ENCODE measurements around the gene BRCA2. TPM values are rescaled to one million over a fixed set of nuclear protein-coding genes. Genes with fewer than 3 reads are reported as not detected.

Gene BRCA2
- total RNA-seq, 4 donors from 2014 or later = 0.49 to 2.1 (median 0.90) TPM

DNA sequence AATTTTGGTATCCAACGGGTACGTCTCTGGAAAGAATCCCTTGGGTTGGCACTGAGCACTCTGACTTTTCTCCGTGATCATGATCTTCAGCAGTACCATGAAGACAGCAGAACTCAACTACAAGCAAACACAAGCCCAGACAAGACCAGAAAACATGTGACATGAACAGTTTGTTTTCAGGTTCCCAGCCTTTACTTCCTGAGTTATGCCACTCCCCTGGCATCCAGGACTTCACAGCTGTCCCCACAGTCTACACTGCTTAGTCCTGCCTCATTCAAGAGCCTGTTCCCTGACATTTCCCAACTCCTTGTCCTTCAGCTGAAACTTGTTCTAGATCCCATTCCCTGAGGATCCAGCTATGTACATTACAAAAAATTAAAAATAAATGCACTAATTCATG is 117.5 kb downstream of the BRCA2 start:
- intact Hi-C loops (cut with DNase I; ENCODE audit: low total_unique reads) = no loop called here
- no peak for TF ChIP-seq POLR2A (IDR thresholded peaks at IDR 0.05)
- no peak for TF ChIP-seq CTCF (IDR thresholded peaks at IDR 0.05)
- peak in 1 of 2 donors; percentile 55 for DNase-seq (ENCODE audit: low spot score in 2 of 2)
- 59 to 68% methylated on average over 3 of the region's 3 CpGs for WGBS, 2 donors
- H3K4me3 ChIP-seq (ENCODE audit: low read depth, poor library complexity, severe bottlenecking) = no peak overlapping the region

GRCh38 chr13:32438871-32439270 is 123.6 kb downstream of the BRCA2 start:
- no peak for DNase-seq (ENCODE audit: low spot score in 2 of 2)
- no peak overlapping the region for H3K4me3 ChIP-seq (ENCODE audit: low read depth, poor library complexity, severe bottlenecking)
- intact Hi-C loops (cut with DNase I; ENCODE audit: low total_unique reads) = no loop called here
- no peak for TF ChIP-seq CTCF (IDR thresholded peaks at IDR 0.05)
- WGBS, 2 donors = 86 to 89% methylated on average over 4 of the region's 4 CpGs

DNA sequence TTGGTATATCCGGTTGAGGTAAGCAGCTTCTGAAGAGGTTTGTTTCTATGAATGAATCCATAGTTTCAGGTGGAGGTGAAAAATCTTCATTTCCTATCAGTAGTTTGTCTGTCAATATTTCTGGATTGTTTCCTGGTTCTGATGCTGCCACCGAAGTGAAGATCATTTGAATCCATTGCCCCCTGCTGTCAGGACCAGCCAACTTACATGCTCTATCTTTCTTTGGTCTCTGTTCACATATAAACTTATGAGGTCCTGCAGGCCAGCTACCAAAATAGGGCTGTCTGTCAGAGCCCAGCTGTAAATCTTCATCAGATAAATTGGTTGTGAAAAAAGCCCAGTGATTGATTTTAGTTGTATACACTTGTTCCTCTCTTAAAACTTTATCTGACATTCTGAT is 127.8 kb downstream of the BRCA2 start:
- no peak for DNase-seq (ENCODE audit: low spot score in 2 of 2)
- no peak for TF ChIP-seq CTCF (IDR thresholded peaks at IDR 0.05)
- no peak for TF ChIP-seq POLR2A (IDR thresholded peaks at IDR 0.05)
- no peak overlapping the region for H3K4me3 ChIP-seq (ENCODE audit: low read depth, poor library complexity, severe bottlenecking)
- WGBS, 2 donors = 46 to 55% methylated on average over 2 of the region's 2 CpGs
- intact Hi-C loops (cut with DNase I; ENCODE audit: low total_unique reads) = no loop called here

GRCh38 chr13:32445461-32445860 is 130.2 kb downstream of the BRCA2 start:
- DNase-seq (ENCODE audit: low spot score in 2 of 2) = no peak
- WGBS, 2 donors = 96 to 100% methylated on average over 2 of the region's 2 CpGs
- intact Hi-C loops (cut with DNase I; ENCODE audit: low total_unique reads) = no loop called here
- no peak overlapping the region for H3K4me3 ChIP-seq (ENCODE audit: low read depth, poor library complexity, severe bottlenecking)
- TF ChIP-seq POLR2A (IDR thresholded peaks at IDR 0.05) (no peak), CTCF (IDR thresholded peaks at IDR 0.05) (no peak)

DNA sequence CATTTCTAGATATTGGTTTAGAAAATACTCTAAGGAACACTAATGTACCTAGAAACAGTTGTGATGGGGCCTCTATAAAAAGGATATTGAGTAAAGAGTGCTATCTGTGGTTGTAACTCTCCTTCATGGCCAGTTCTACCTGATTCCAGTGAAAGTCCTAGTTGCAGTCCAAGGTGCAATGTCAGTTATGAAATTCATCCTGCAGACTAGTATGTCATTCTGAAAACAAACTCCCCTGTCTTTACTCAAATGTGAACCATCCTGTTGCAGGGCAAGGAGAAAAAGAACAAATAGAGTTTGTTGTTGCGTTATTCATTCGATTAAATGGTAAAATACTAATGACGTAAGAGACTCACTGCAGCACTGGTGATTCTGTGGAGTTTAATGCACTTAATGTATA is 130.9 kb downstream of the BRCA2 start:
- no peak for DNase-seq (ENCODE audit: low spot score in 2 of 2)
- no peak for TF ChIP-seq POLR2A (IDR thresholded peaks at IDR 0.05)
- no peak for TF ChIP-seq CTCF (IDR thresholded peaks at IDR 0.05)
- intact Hi-C loops (cut with DNase I; ENCODE audit: low total_unique reads) = no loop called here
- H3K4me3 ChIP-seq (ENCODE audit: low read depth, poor library complexity, severe bottlenecking) = no peak overlapping the region
- 96% methylated on average over 3 of the region's 3 CpGs for WGBS, 2 donors

- DNase-seq (ENCODE audit: low spot score in 2 of 2) = no peak
- TF ChIP-seq CTCF (IDR thresholded peaks at IDR 0.05) (no peak), POLR2A (IDR thresholded peaks at IDR 0.05) (no peak)
- whole genome bisulfite sequencing, 2 donors = 81 to 87% methylated on average over 2 of the region's 2 CpGs
- intact Hi-C loops (cut with DNase I; ENCODE audit: low total_unique reads) = no loop called here
- H3K4me3 ChIP-seq (ENCODE audit: low read depth, poor library complexity, severe bottlenecking) = no peak overlapping the region
Observed at GRCh38 chr13:32446773-32447465, 131.6 kb downstream of the BRCA2 start.
